Astrocyte (in vitro differentiated cells and primary cell): ENCODE data around the gene GCSAM. TPM values are rescaled to one million over a fixed set of nuclear protein-coding genes. Genes with fewer than 3 reads are reported as not detected.

ENCODE experiments used
- DNase-seq: peaks from one replicate; pipeline ENCODE4 v3.0.0-alpha.2; 2010; ENCODE audit warnings: low read depth
- FAIRE-seq: peaks from 2 replicates; lab custom pipeline; 2011; peaks lifted over from hg19 to GRCh38; lab: Jason Lieb, UNC
- H2AFZ ChIP-seq: 2 replicates; pipeline ENCODE4 v1.6.0; 2012; ENCODE audit warnings: low read depth, low read length, inconsistent platforms
- H3K27ac ChIP-seq: 2 replicates; pipeline ENCODE4 v1.5.1; 2011; ENCODE audit warnings: low read depth, low read length, inconsistent platforms
- H3K27me3 ChIP-seq: 2 replicates; pipeline ENCODE4 v1.6.0; 2011; ENCODE audit warnings: low read length, inconsistent platforms; ENCODE audit not compliant: insufficient read depth
- H3K36me3 ChIP-seq: 2 replicates; pipeline ENCODE4 v1.5.1; 2011; ENCODE audit warnings: low read length, inconsistent platforms; ENCODE audit not compliant: insufficient read depth
- H3K4me1 ChIP-seq: 2 replicates; pipeline ENCODE4 v1.5.1; 2011; ENCODE audit warnings: low read length, inconsistent platforms; ENCODE audit not compliant: insufficient read depth
- H3K4me2 ChIP-seq: 2 replicates; pipeline ENCODE4 v1.6.0; 2012; ENCODE audit warnings: low read length, inconsistent platforms
- H3K4me3 ChIP-seq: 2 replicates; pipeline ENCODE4 v1.5.1; 2011; ENCODE audit warnings: low read depth, mild to moderate bottlenecking, low read length, inconsistent platforms; ENCODE audit not compliant: insufficient read depth
- H3K79me2 ChIP-seq: 2 replicates; pipeline ENCODE4 v1.6.0; 2012; ENCODE audit warnings: mild to moderate bottlenecking, low read length, inconsistent platforms; ENCODE audit not compliant: insufficient read depth
- H3K9ac ChIP-seq: 2 replicates; pipeline ENCODE4 v1.6.0; 2012; ENCODE audit warnings: mild to moderate bottlenecking, low read length, inconsistent platforms
- H3K9me3 ChIP-seq: 2 replicates; pipeline ENCODE4 v1.5.1; 2012; ENCODE audit warnings: low read depth, mild to moderate bottlenecking, low read length, inconsistent platforms; ENCODE audit not compliant: insufficient read depth
- H4K20me1 ChIP-seq: 2 replicates; pipeline ENCODE4 v1.6.0; 2012; ENCODE audit warnings: low read length, inconsistent platforms; ENCODE audit not compliant: insufficient read depth
- H3K27ac Mint-ChIP-seq: one replicate; pipeline ENCODE4 v1.8.0; 2021; ENCODE audit warnings: mild to moderate bottlenecking, mixed read lengths; ENCODE audit not compliant: unreplicated experiment
- H3K27me3 Mint-ChIP-seq: one replicate; pipeline ENCODE4 v1.8.0; 2021; ENCODE audit warnings: low read depth, mixed read lengths; ENCODE audit not compliant: unreplicated experiment
- H3K36me3 Mint-ChIP-seq: one replicate; pipeline ENCODE4 v1.8.0; 2021; ENCODE audit warnings: low read depth, mixed read lengths; ENCODE audit not compliant: unreplicated experiment
- H3K4me1 Mint-ChIP-seq: one replicate; pipeline ENCODE4 v1.8.0; 2021; ENCODE audit warnings: low read depth, mixed read lengths; ENCODE audit not compliant: unreplicated experiment
- H3K4me3 Mint-ChIP-seq: one replicate; pipeline ENCODE4 v1.8.0; 2021; ENCODE audit warnings: mild to moderate bottlenecking, moderate library complexity, mixed read lengths; ENCODE audit not compliant: unreplicated experiment
- H3K9me3 Mint-ChIP-seq: one replicate; pipeline ENCODE4 v1.8.0; 2021; ENCODE audit warnings: mild to moderate bottlenecking, mixed read lengths; ENCODE audit not compliant: unreplicated experiment
- EZH2 ChIP-seq: IDR thresholded peaks from 2 replicates; pipeline ENCODE4 v1.6.1; 2012; ENCODE audit warnings: mild to moderate bottlenecking, low read length, inconsistent platforms; ENCODE audit not compliant: insufficient read depth
- total RNA-seq: library from RNA; stranded (reverse); gene quantifications from 2 replicates; pipeline ENCODE4 v1.2.1, GENCODE V29; 2021
- TF ChIP-seq, protein P1 (sequence below): IDR thresholded peaks from 2 replicates; pipeline ENCODE4 v1.5.1; 2011; ENCODE audit warnings: low read depth, mild to moderate bottlenecking, inconsistent platforms, low read length, moderate library complexity; ENCODE audit not compliant: insufficient read depth

Gene GCSAM
- total RNA-seq, 1 donor from 2014 or later: not detected

DNA sequence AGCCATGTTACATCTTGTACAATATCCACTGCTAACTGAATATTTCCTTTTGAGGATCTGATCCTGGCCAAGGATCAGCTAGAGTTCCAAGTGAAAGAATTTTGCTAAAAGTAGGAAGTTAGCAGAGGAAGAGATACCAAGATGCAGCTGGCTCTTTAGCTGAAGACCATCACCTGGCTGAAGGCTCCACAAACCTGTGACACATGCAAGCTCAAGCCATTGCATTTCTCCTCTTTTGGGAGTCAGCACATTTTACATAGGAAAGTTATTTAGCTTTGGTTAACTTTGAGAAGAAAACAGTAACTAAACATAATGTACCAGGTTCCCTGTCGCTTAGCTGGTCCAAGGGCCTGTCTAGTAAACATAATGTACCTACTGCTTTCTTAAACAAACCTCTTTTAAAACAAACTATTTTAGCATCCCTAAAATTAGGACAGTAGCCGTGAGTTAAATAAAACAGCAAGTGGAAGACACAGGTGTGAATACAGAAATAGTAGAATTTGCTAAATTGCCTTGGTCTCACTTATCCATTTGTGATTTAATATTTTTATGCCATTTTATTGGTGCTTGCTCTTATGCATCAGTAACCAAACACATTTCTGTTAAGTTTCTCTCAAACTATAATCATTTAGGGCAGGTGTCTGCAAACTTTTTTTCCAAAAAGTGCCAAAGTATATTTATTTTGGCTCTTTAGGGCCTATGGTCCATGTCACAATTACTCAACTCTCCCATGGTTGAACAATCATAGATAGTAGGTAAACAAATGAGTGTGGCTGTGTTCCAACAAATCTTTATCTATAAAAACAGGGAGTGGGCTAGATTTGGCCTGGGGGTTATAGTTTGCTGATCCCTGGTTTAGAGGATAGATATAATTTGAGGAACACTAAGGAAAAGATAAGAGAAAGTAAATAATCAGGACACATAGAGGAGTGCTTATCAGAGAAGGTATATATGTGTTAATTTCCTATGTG, 11.2 kb downstream of the GCSAM start:
- Histone ChIP-seq H3K9me3 (no peaks in the 10 kb centered on the region), H3K4me1 (no peaks in the 10 kb centered on the region)

DNA sequence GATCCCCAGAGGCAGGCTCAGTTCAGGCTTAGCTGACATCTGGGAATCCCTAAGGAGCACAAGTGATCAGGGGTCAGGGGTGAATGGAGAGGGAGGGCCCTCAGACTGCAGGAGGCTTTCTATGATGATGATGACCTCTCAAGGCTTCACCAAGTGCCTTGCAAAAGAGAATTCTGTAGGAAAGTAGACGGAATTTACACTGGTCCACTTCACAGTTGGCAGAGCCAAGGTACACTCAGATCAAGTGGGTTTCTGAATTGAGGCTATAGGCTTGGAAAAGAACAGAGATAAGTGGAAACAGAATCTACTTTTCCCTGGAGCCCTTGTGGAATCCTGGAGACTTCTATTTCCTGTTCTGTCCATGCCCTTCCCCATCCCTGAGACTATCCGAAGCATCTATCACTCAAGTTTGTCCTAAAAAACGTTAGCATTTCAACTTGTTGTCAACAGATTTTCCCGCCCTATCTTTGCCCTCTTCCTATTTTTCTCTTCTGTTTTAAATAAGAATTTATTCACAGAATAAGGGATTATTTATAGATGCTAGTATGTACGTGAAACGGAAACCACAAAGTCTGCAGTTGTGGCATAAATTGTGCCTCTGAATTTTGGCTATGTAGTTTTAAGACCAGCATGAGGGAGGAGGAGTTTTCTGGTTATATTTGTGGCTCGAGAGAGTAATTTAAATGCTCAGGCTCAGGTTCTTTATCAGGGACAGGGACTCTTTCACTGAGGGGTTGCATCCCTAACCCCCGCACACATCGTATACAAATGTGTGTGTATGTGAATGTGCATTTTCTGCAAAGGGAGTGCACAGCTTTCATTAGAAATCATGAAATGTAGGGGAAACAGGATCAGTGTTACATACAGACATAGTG, 12.8 kb downstream of the GCSAM start:
- no peak for FAIRE-seq

More for the DNA sequence above, 11.2 kb downstream of the GCSAM start:
- H3K27ac Mint-ChIP-seq: no peak overlapping the region
- FAIRE-seq: no peak
- no peaks in the 10 kb centered on the region for H3K27me3 Mint-ChIP-seq
- Histone ChIP-seq H3K4me2 (no peak overlapping the region), H3K79me2 (no peaks in the 10 kb centered on the region), H3K27ac (no peak overlapping the region), H3K4me3 (no peak overlapping the region), H3K36me3 (peaks cover 18% of the 10 kb centered on the region), H2AFZ (no peak overlapping the region), H3K27me3 (no peaks in the 10 kb centered on the region), H3K9ac (no peak overlapping the region), H4K20me1 (no peaks in the 10 kb centered on the region)
- H3K9me3 Mint-ChIP-seq: no peaks in the 10 kb centered on the region
- H3K4me3 Mint-ChIP-seq: no peak overlapping the region
- peaks cover 2% of the 10 kb centered on the region for H3K4me1 Mint-ChIP-seq
- TF ChIP-seq, protein P1, sequence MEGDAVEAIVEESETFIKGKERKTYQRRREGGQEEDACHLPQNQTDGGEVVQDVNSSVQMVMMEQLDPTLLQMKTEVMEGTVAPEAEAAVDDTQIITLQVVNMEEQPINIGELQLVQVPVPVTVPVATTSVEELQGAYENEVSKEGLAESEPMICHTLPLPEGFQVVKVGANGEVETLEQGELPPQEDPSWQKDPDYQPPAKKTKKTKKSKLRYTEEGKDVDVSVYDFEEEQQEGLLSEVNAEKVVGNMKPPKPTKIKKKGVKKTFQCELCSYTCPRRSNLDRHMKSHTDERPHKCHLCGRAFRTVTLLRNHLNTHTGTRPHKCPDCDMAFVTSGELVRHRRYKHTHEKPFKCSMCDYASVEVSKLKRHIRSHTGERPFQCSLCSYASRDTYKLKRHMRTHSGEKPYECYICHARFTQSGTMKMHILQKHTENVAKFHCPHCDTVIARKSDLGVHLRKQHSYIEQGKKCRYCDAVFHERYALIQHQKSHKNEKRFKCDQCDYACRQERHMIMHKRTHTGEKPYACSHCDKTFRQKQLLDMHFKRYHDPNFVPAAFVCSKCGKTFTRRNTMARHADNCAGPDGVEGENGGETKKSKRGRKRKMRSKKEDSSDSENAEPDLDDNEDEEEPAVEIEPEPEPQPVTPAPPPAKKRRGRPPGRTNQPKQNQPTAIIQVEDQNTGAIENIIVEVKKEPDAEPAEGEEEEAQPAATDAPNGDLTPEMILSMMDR: no peak
- no peak for TF ChIP-seq EZH2
- peaks cover 30% of the 10 kb centered on the region for H3K36me3 Mint-ChIP-seq
- DNase-seq: no peak

More for the DNA sequence above, 12.8 kb downstream of the GCSAM start:
- peaks cover 36% of the 10 kb centered on the region for H3K36me3 Mint-ChIP-seq
- Histone ChIP-seq H2AFZ (no peak overlapping the region), H3K4me3 (no peak overlapping the region), H3K9ac (no peak overlapping the region), H3K27ac (no peak overlapping the region), H3K9me3 (no peaks in the 10 kb centered on the region), H3K4me2 (no peak overlapping the region), H4K20me1 (no peaks in the 10 kb centered on the region), H3K36me3 (peaks cover 21% of the 10 kb centered on the region), H3K79me2 (no peaks in the 10 kb centered on the region), H3K4me1 (no peaks in the 10 kb centered on the region), H3K27me3 (no peaks in the 10 kb centered on the region)
- peaks cover 1% of the 10 kb centered on the region for H3K4me1 Mint-ChIP-seq
- DNase-seq: no peak
- H3K4me3 Mint-ChIP-seq: no peak overlapping the region
- no peaks in the 10 kb centered on the region for H3K9me3 Mint-ChIP-seq
- H3K27me3 Mint-ChIP-seq: no peaks in the 10 kb centered on the region
- TF ChIP-seq, protein P1: no peak
- no peak for TF ChIP-seq EZH2
- H3K27ac Mint-ChIP-seq: no peak overlapping the region
